Neural progenitor cell (in vitro differentiated cells): ENCODE data around the gene S1PR2. TPM values are rescaled to one million over a fixed set of nuclear protein-coding genes. Genes with fewer than 3 reads are reported as not detected.

ENCODE experiments used
- DNase-seq: peaks from one replicate; pipeline ENCODE4 v3.0.0-alpha.2; 2016; ENCODE audit warnings: low spot score
- H2AFZ ChIP-seq: fragments of 200-600 bp; sonication (generic); replicated peaks from 2 replicates; pipeline ENCODE4 v1.6.1; 2016; ENCODE audit warnings: antibody characterized with exemption
- H3F3A ChIP-seq: fragments of 200-600 bp; sonication (generic); 2 replicates; pipeline ENCODE4 v1.6.1; 2016; ENCODE audit warnings: antibody characterized with exemption, low read depth
- H3K27ac ChIP-seq: fragments of 200-600 bp; sonication (generic); 2 replicates; pipeline ENCODE4 v1.5.1; 2016; ENCODE audit warnings: mild to moderate bottlenecking
- H3K27me3 ChIP-seq: fragments of 200-600 bp; sonication (generic); 2 replicates; pipeline ENCODE4 v1.6.1; 2016; ENCODE audit warnings: mild to moderate bottlenecking, moderate library complexity
- H3K36me3 ChIP-seq: fragments of 200-600 bp; sonication (generic); 2 replicates; pipeline ENCODE4 v1.5.1; 2016
- H3K4me1 ChIP-seq: fragments of 200-600 bp; sonication (generic); 2 replicates; pipeline ENCODE4 v1.6.1; 2016; ENCODE audit warnings: mixed run types
- H3K4me2 ChIP-seq: fragments of 200-600 bp; sonication (generic); 2 replicates; pipeline ENCODE4 v1.6.1; 2016
- H3K4me3 ChIP-seq: fragments of 200-600 bp; sonication (generic); 2 replicates; pipeline ENCODE4 v1.5.1; 2016
- H3K79me2 ChIP-seq: fragments of 200-600 bp; sonication (generic); 2 replicates; pipeline ENCODE4 v1.6.1; 2016; ENCODE audit warnings: low read depth
- H3K9ac ChIP-seq: fragments of 200-600 bp; sonication (generic); 2 replicates; pipeline ENCODE4 v1.6.1; 2016
- H3K9me3 ChIP-seq: fragments of 200-600 bp; sonication (generic); 2 replicates; pipeline ENCODE4 v1.5.1; 2016; ENCODE audit warnings: low read depth
- H4K20me1 ChIP-seq: fragments of 200-600 bp; sonication (generic); 2 replicates; pipeline ENCODE4 v1.6.1; 2016; ENCODE audit warnings: low read depth
- H3K27ac Mint-ChIP-seq: 3 replicates; pipeline ENCODE4 v1.8.0; 2021; ENCODE audit warnings: mixed read lengths
- H3K27me3 Mint-ChIP-seq: 2 replicates; pipeline ENCODE4 v1.8.0; 2022; ENCODE audit warnings: low read depth, mild to moderate bottlenecking, inconsistent platforms, moderate library complexity, mixed read lengths; ENCODE audit not compliant: insufficient read depth
- H3K36me3 Mint-ChIP-seq: 3 replicates; pipeline ENCODE4 v1.8.0; 2021; ENCODE audit warnings: mixed read lengths
- H3K4me1 Mint-ChIP-seq: 3 replicates; pipeline ENCODE4 v1.8.0; 2021; ENCODE audit warnings: mixed read lengths
- H3K4me3 Mint-ChIP-seq: 3 replicates; pipeline ENCODE4 v1.8.0; 2021; ENCODE audit warnings: mild to moderate bottlenecking, moderate library complexity, mixed read lengths
- H3K9me3 Mint-ChIP-seq: 3 replicates; pipeline ENCODE4 v1.8.0; 2020; ENCODE audit warnings: mixed read lengths
- EZH2 ChIP-seq: fragments of 200-600 bp; sonication (generic); IDR thresholded peaks from 2 replicates; pipeline ENCODE4 v1.6.1; 2017; ENCODE audit warnings: antibody characterized with exemption, mild to moderate bottlenecking, moderate library complexity
- EZH2phosphoT487 ChIP-seq: fragments of 200-600 bp; sonication (generic); IDR thresholded peaks from 2 replicates; pipeline ENCODE4 v1.6.1; 2017; ENCODE audit warnings: antibody characterized with exemption
- total RNA-seq: library from RNA; depleted of rRNA; stranded (reverse); fragments of >200 nt; gene quantifications from 2 replicates; pipeline ENCODE4 v1.2.3, GENCODE V29; 2015; ENCODE audit warnings: low replicate concordance
- TF ChIP-seq, protein P1 (sequence below): fragments of 200-600 bp; sonication (generic); IDR thresholded peaks from 2 replicates; pipeline ENCODE4 v1.5.1; 2017; ENCODE audit warnings: antibody characterized with exemption, mild to moderate bottlenecking

The S1PR2 gene
- total RNA-seq, 1 donor from 2014 or later, result 8.5 TPM

DNA sequence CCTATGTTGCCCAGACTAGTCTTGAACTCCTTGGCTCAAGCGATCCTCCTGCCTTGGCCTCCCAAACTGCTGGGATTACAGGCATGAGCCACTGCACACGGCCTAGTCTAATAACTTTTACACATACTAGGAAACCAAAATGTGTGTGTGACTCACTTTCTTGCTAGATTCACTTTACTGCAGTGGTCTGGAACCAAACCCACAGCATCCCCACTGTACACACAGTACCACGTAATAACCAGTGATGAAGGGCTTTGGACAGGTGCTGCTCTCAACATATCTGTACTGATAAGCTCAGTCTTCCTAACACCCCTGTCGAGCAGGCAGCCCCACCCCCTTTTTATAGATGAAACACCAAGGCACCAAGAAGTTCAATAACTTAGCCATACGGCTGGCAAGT lies 41.5 kb downstream of the S1PR2 start:
- H3K4me2 ChIP-seq, result no peak overlapping the region
- H3K4me1 Mint-ChIP-seq, result peaks cover 8% of the 10 kb centered on the region
- H3K9me3 Mint-ChIP-seq, result no peaks in the 10 kb centered on the region
- H2AFZ ChIP-seq, result no peak overlapping the region
- peaks cover 80% of the 10 kb centered on the region for H4K20me1 ChIP-seq
- H3K36me3 ChIP-seq, result no peaks in the 10 kb centered on the region
- no peaks in the 10 kb centered on the region for H3K9me3 ChIP-seq
- no peak overlapping the region for H3K4me3 ChIP-seq
- DNase-seq, result no peak
- peaks cover 100% of the 10 kb centered on the region for H3K79me2 ChIP-seq
- H3K27me3 ChIP-seq, result no peaks in the 10 kb centered on the region
- peaks cover 7% of the 10 kb centered on the region for H3F3A ChIP-seq
- peak overlapping the region; percentile 41 for H3K4me3 Mint-ChIP-seq
- H3K27ac Mint-ChIP-seq, result no peak overlapping the region
- peaks cover 10% of the 10 kb centered on the region for H3K36me3 Mint-ChIP-seq
- H3K4me1 ChIP-seq, result peaks cover 3% of the 10 kb centered on the region
- no peaks in the 10 kb centered on the region for H3K27me3 Mint-ChIP-seq
- no peak overlapping the region for H3K9ac ChIP-seq
- TF ChIP-seq, protein P1, sequence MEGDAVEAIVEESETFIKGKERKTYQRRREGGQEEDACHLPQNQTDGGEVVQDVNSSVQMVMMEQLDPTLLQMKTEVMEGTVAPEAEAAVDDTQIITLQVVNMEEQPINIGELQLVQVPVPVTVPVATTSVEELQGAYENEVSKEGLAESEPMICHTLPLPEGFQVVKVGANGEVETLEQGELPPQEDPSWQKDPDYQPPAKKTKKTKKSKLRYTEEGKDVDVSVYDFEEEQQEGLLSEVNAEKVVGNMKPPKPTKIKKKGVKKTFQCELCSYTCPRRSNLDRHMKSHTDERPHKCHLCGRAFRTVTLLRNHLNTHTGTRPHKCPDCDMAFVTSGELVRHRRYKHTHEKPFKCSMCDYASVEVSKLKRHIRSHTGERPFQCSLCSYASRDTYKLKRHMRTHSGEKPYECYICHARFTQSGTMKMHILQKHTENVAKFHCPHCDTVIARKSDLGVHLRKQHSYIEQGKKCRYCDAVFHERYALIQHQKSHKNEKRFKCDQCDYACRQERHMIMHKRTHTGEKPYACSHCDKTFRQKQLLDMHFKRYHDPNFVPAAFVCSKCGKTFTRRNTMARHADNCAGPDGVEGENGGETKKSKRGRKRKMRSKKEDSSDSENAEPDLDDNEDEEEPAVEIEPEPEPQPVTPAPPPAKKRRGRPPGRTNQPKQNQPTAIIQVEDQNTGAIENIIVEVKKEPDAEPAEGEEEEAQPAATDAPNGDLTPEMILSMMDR, result no peak
- TF ChIP-seq EZH2phosphoT487, result no peak
- no peak for TF ChIP-seq EZH2
- no peak overlapping the region for H3K27ac ChIP-seq

- Mint-ChIP-seq H3K36me3 (peaks cover 16% of the 10 kb centered on the region), H3K4me1 (no peaks in the 10 kb centered on the region), H3K9me3 (no peaks in the 10 kb centered on the region), H3K27ac (no peak overlapping the region), H3K4me3 (no peak overlapping the region), H3K27me3 (no peaks in the 10 kb centered on the region)
- Histone ChIP-seq H3K79me2 (peaks cover 100% of the 10 kb centered on the region), H3K4me1 (no peaks in the 10 kb centered on the region), H3K27ac (no peak overlapping the region), H3K4me2 (no peak overlapping the region), H3K9me3 (no peaks in the 10 kb centered on the region), H3F3A (peaks cover 7% of the 10 kb centered on the region), H3K36me3 (no peaks in the 10 kb centered on the region), H3K9ac (no peak overlapping the region), H3K4me3 (no peak overlapping the region), H2AFZ (no peak overlapping the region), H4K20me1 (peaks cover 91% of the 10 kb centered on the region), H3K27me3 (no peaks in the 10 kb centered on the region)
- TF ChIP-seq, protein P1, result no peak
- TF ChIP-seq EZH2 (no peak), EZH2phosphoT487 (no peak)
- no peak for DNase-seq
These were observed 43.8 kb downstream of the S1PR2 start for GRCh38 chr19:10187315-10187714.

GRCh38 chr19:10184636-10185035 lies 46.5 kb downstream of the S1PR2 start:
- Mint-ChIP-seq H3K27me3 (no peaks in the 10 kb centered on the region), H3K36me3 (peaks cover 16% of the 10 kb centered on the region), H3K27ac (peak overlapping the region; percentile 76), H3K4me3 (no peak overlapping the region), H3K9me3 (no peaks in the 10 kb centered on the region), H3K4me1 (no peaks in the 10 kb centered on the region)
- no peak overlapping the region for H3K27ac ChIP-seq
- no peak overlapping the region for H3K4me3 ChIP-seq
- no peaks in the 10 kb centered on the region for H3K4me1 ChIP-seq
- peaks cover 92% of the 10 kb centered on the region for H3K79me2 ChIP-seq
- H3K36me3 ChIP-seq, result peaks cover 2% of the 10 kb centered on the region
- no peaks in the 10 kb centered on the region for H3F3A ChIP-seq
- H3K9ac ChIP-seq, result no peak overlapping the region
- no peak overlapping the region for H3K4me2 ChIP-seq
- no peaks in the 10 kb centered on the region for H3K9me3 ChIP-seq
- H3K27me3 ChIP-seq, result no peaks in the 10 kb centered on the region
- no peak for DNase-seq
- peaks cover 76% of the 10 kb centered on the region for H4K20me1 ChIP-seq
- no peak overlapping the region for H2AFZ ChIP-seq
- TF ChIP-seq EZH2phosphoT487 (no peak), EZH2 (no peak)
- TF ChIP-seq, protein P1, result no peak
